ENCODE results near the gene SEMA3A. TPM values are rescaled to one million over a fixed set of nuclear protein-coding genes. Genes with fewer than 3 reads are reported as not detected.

SEMA3A gene
- total RNA-seq, 3 donors from 2014 or later, result 2.9 to 23.2 (median 5.2) TPM

- TF ChIP-seq CTCF (IDR thresholded peaks at IDR 0.05) (no peak), POLR2A (IDR thresholded peaks at IDR 0.05) (no peak), POLR2AphosphoS5 (IDR thresholded peaks at IDR 0.05) (no peak)
- Histone ChIP-seq H3K4me1 (peaks cover 0 to 6% of the 10 kb centered on the region in 2 donors), H3K36me3 (no peaks in the 10 kb centered on the region), H3K4me3 (no peak overlapping the region), H3K9me3 (no peaks in the 10 kb centered on the region), H3K27ac (peak overlapping the region in 1 of 2 donors; percentile 76), H3K27me3 (no peaks in the 10 kb centered on the region)
- intact Hi-C loops (cut with DNase I; ENCODE audit: low total_unique reads), result no loop called here
- no peak for DNase-seq (ENCODE audit: low spot score in 2 of 2)
Observed at GRCh38 chr7:84113906-84114850, 80.4 kb downstream of the SEMA3A start.

GRCh38 chr7:84113286-84113685, 81.3 kb downstream of the SEMA3A start:
- H3K27me3 ChIP-seq, result no peaks in the 10 kb centered on the region
- intact Hi-C loops (cut with DNase I; ENCODE audit: low total_unique reads), result no loop called here
- TF ChIP-seq POLR2AphosphoS5 (IDR thresholded peaks at IDR 0.05) (no peak), POLR2A (IDR thresholded peaks at IDR 0.05) (no peak), CTCF (IDR thresholded peaks at IDR 0.05) (no peak)

GRCh38 chr7:84112771-84113170, 81.8 kb downstream of the SEMA3A start:
- H3K36me3 ChIP-seq, result no peaks in the 10 kb centered on the region
- intact Hi-C loops (cut with DNase I; ENCODE audit: low total_unique reads), result no loop called here
- H3K27ac ChIP-seq, result peak overlapping the region; percentile 46 to 76
- H3K9me3 ChIP-seq, result no peaks in the 10 kb centered on the region
- TF ChIP-seq POLR2A (IDR thresholded peaks at IDR 0.05) (no peak), POLR2AphosphoS5 (IDR thresholded peaks at IDR 0.05) (no peak), CTCF (IDR thresholded peaks at IDR 0.05) (no peak)
- H3K4me3 ChIP-seq, result no peak overlapping the region
- H3K27me3 ChIP-seq, result no peaks in the 10 kb centered on the region
- peaks cover 0 to 6% of the 10 kb centered on the region in 2 donors for H3K4me1 ChIP-seq
- DNase-seq (ENCODE audit: low spot score in 2 of 2), result no peak

More at GRCh38 chr7:84113286-84113685, 81.3 kb downstream of the SEMA3A start:
- no peak for DNase-seq (ENCODE audit: low spot score in 2 of 2)
- no peaks in the 10 kb centered on the region for H3K36me3 ChIP-seq
- peak overlapping the region; percentile 46 to 76 for H3K27ac ChIP-seq
- H3K4me1 ChIP-seq, result peaks cover 0 to 6% of the 10 kb centered on the region in 2 donors
- H3K4me3 ChIP-seq, result no peak overlapping the region
- no peaks in the 10 kb centered on the region for H3K9me3 ChIP-seq

- Histone ChIP-seq H3K9me3 (no peaks in the 10 kb centered on the region), H3K4me1 (peaks cover 0 to 6% of the 10 kb centered on the region in 2 donors), H3K36me3 (no peaks in the 10 kb centered on the region), H3K27me3 (no peaks in the 10 kb centered on the region), H3K27ac (no peak overlapping the region), H3K4me3 (no peak overlapping the region)
- no peak for TF ChIP-seq POLR2AphosphoS5 (IDR thresholded peaks at IDR 0.05)
- no peak for TF ChIP-seq POLR2A (IDR thresholded peaks at IDR 0.05)
- intact Hi-C loops (cut with DNase I; ENCODE audit: low total_unique reads), result no loop called here
- DNase-seq (ENCODE audit: low spot score in 2 of 2), result no peak
Observed at GRCh38 chr7:84111842-84112241, 82.7 kb downstream of the SEMA3A start.

GRCh38 chr7:84110400-84110799, 84.2 kb downstream of the SEMA3A start:
- intact Hi-C loops (cut with DNase I; ENCODE audit: low total_unique reads), result no loop called here
- TF ChIP-seq POLR2A (IDR thresholded peaks at IDR 0.05) (no peak), POLR2AphosphoS5 (IDR thresholded peaks at IDR 0.05) (no peak), CTCF (IDR thresholded peaks at IDR 0.05) (no peak)
- Histone ChIP-seq H3K27ac (no peak overlapping the region), H3K36me3 (no peaks in the 10 kb centered on the region), H3K9me3 (no peaks in the 10 kb centered on the region), H3K27me3 (no peaks in the 10 kb centered on the region), H3K4me3 (no peak overlapping the region), H3K4me1 (peaks cover 0 to 6% of the 10 kb centered on the region in 2 donors)
- no peak for DNase-seq (ENCODE audit: low spot score in 2 of 2)

All from breast epithelium (tissue), 4 donors.